Measurements from ENCODE around the gene CCDC71L. TPM values are rescaled to one million over a fixed set of nuclear protein-coding genes. Genes with fewer than 3 reads are reported as not detected.
"Not testable (repeated sequence)": the region's sequence is repeated elsewhere in the genome, so short reads cannot be mapped to it uniquely, and the experiment has no call there.

Gene CCDC71L
- 19.4 TPM for total RNA-seq

- DNase-seq (ENCODE audit: low spot score) = peak; percentile 97
Measured at GRCh38 chr7:106660862-106661720, at the start of gene CCDC71L. CCDC71L (minus strand) TSS chr7:106661158; CDS start chr7:106660896, 262 bp downstream.

GRCh38 chr7:106709604-106710003, 48.6 kb upstream of the CCDC71L start:
- DNase-seq (ENCODE audit: low spot score) = not testable (repeated sequence)

GRCh38 chr7:106704000-106704840, 43.3 kb upstream of the CCDC71L start:
- no peak for DNase-seq (ENCODE audit: low spot score)

GRCh38 chr7:106693677-106694353, 32.9 kb upstream of the CCDC71L start:
- no peak for DNase-seq (ENCODE audit: low spot score)

GRCh38 chr7:106692450-106693051, 31.6 kb upstream of the CCDC71L start:
- DNase-seq (ENCODE audit: low spot score) = no peak

GRCh38 chr7:106688161-106688560, 27.2 kb upstream of the CCDC71L start:
- DNase-seq (ENCODE audit: low spot score) = not testable (repeated sequence)

- DNase-seq (ENCODE audit: low spot score) = no peak
Measured at GRCh38 chr7:106683941-106684340, 23.0 kb upstream of the CCDC71L start.

GRCh38 chr7:106681815-106682495, 21.0 kb upstream of the CCDC71L start:
- no peak for DNase-seq (ENCODE audit: low spot score)

GRCh38 chr7:106679153-106679931, 18.4 kb upstream of the CCDC71L start:
- DNase-seq (ENCODE audit: low spot score) = no peak

GRCh38 chr7:106678795-106679152, 17.8 kb upstream of the CCDC71L start:
- no peak for DNase-seq (ENCODE audit: low spot score)

GRCh38 chr7:106676506-106676905, 15.5 kb upstream of the CCDC71L start:
- not testable (repeated sequence) for DNase-seq (ENCODE audit: low spot score)

GRCh38 chr7:106673688-106674087, 12.7 kb upstream of the CCDC71L start:
- not testable (repeated sequence) for DNase-seq (ENCODE audit: low spot score)

GRCh38 chr7:106671930-106672329, 11.0 kb upstream of the CCDC71L start:
- DNase-seq (ENCODE audit: low spot score) = not testable (repeated sequence)

GRCh38 chr7:106671160-106671559, 10.2 kb upstream of the CCDC71L start:
- DNase-seq (ENCODE audit: low spot score) = no peak

GRCh38 chr7:106668861-106669524, 8.0 kb upstream of the CCDC71L start:
- DNase-seq (ENCODE audit: low spot score) = no peak

- no peak for DNase-seq (ENCODE audit: low spot score)
Measured at GRCh38 chr7:106666353-106666752, 5.4 kb upstream of the CCDC71L start.

- no peak for DNase-seq (ENCODE audit: low spot score)
Measured at GRCh38 chr7:106664343-106664742, 3.4 kb upstream of the CCDC71L start.

GRCh38 chr7:106659963-106660861, 746 bp downstream of the CCDC71L start:
- DNase-seq (ENCODE audit: low spot score) = peak; percentile 82
